HG03354 (cell line): ENCODE data around the gene PLA2G3.
"Not testable (repeated sequence)": the region's sequence is repeated elsewhere in the genome, so short reads cannot be mapped to it uniquely, and the experiment has no call there.

Source experiments
- ATAC-seq: cut with Tn5 transposase; IDR thresholded peaks from one replicate; pipeline ENCODE4 v1.9.1; 2021; ENCODE audit warnings: mild to moderate bottlenecking; ENCODE audit not compliant: unreplicated experiment, poor library complexity, severe bottlenecking

Gene PLA2G3

GRCh38 chr22:31103899-31104694, 36.2 kb downstream of the PLA2G3 start:
- ATAC-seq = no peak

GRCh38 chr22:31103111-31103510, 37.2 kb downstream of the PLA2G3 start:
- ATAC-seq = no peak

GRCh38 chr22:31102441-31103081, 37.7 kb downstream of the PLA2G3 start:
- no peak for ATAC-seq

- ATAC-seq = no peak
Measured at GRCh38 chr22:31100762-31101525, 39.4 kb downstream of the PLA2G3 start.

GRCh38 chr22:31099841-31100761, 40.2 kb downstream of the PLA2G3 start:
- ATAC-seq = no peak

- no peak for ATAC-seq
Measured at GRCh38 chr22:31099386-31099785, 40.9 kb downstream of the PLA2G3 start.

GRCh38 chr22:31098632-31099110, 41.6 kb downstream of the PLA2G3 start:
- ATAC-seq = no peak

- ATAC-seq = no peak
Measured at GRCh38 chr22:31097941-31098631, 42.2 kb downstream of the PLA2G3 start.

GRCh38 chr22:31097539-31097938, 42.8 kb downstream of the PLA2G3 start:
- ATAC-seq = not testable (repeated sequence)

GRCh38 chr22:31096657-31097279, 43.5 kb downstream of the PLA2G3 start:
- ATAC-seq = no peak

GRCh38 chr22:31095637-31096249, 44.6 kb downstream of the PLA2G3 start:
- no peak for ATAC-seq

- ATAC-seq = no peak
Measured at GRCh38 chr22:31094741-31095140, 45.6 kb downstream of the PLA2G3 start.

GRCh38 chr22:31094021-31094551, 46.2 kb downstream of the PLA2G3 start:
- no peak for ATAC-seq

GRCh38 chr22:31093086-31093850, 47.0 kb downstream of the PLA2G3 start:
- ATAC-seq = no peak

GRCh38 chr22:31092161-31092560, 48.1 kb downstream of the PLA2G3 start:
- no peak for ATAC-seq

GRCh38 chr22:31091106-31091975, 49.0 kb downstream of the PLA2G3 start:
- ATAC-seq = no peak
